ENCODE measurements around the gene NOXRED1. TPM values are rescaled to one million over a fixed set of nuclear protein-coding genes. Genes with fewer than 3 reads are reported as not detected.

The NOXRED1 gene
- total and polyA plus RNA-seq, 2 donors from 2014 or later, result 0.28 to 0.57 TPM

DNA sequence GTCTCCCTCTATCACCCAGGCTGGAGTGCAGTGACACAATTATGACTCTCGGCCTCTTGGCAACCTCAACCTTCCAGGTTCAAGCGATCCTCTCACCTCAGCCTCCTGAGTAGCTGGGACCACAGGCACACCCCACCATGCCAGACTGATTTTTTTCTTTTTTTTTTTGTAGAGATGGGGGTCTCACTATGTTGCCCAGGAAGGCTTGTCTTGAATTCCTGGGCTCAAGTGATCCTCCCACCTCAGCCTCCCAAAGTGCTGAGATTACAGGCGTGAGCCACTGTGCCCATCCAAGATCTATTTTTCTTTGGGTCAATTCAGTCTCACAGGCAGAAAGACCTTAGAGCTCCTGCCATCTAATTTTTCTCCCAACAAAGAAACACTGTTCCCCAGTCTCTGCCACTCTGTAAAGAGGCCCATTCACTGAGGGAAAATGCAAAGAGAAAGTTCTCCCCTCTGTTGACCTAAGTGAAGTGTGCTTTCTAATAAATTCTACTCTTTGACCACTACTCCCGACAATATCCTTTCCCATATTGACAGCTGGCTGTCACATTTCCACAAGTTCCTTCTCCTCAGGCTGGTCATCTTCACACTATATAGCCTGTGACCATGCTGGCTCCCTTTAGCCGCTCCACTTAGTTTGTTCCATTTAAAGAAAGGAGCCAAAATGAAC, 69.7 kb downstream of the NOXRED1 start:
- FAIRE-seq (no peak), DNase-seq (no peak)
- Histone ChIP-seq H3K9me3 (ENCODE audit: control insufficient read depth in 2 of 3, insufficient read depth in 1 of 3, low read length in 3 of 3) (no peaks in the 10 kb centered on the region), H3K27me3 (ENCODE audit: control insufficient read depth, insufficient read depth, low read length) (no peaks in the 10 kb centered on the region), H3K4me1 (ENCODE audit: control insufficient read depth in 2 of 3, insufficient read depth in 2 of 3, low read depth in 1 of 3, low read length in 3 of 3) (no peaks in the 10 kb centered on the region), H3K27ac (ENCODE audit: low read depth in 2 of 2, low read length in 2 of 2) (no peak overlapping the region), H3K9ac (ENCODE audit: low read length in 3 of 3) (no peak overlapping the region), H3K36me3 (ENCODE audit: control insufficient read depth in 2 of 3, insufficient read depth in 3 of 3, low read length in 3 of 3) (peaks cover 0 to 5% (median 4%) of the 10 kb centered on the region in 3 donors), H3K4me3 (ENCODE audit: low read length in 3 of 3) (no peak overlapping the region)
- intact Hi-C loops (cut with DNase I), result no loop called here
- TF ChIP-seq CTCF (IDR thresholded peaks at IDR 0.05; ENCODE audit: borderline replicate concordance, extremely low read depth, insufficient read depth), result no peak

GRCh38 chr14:77347751-77348150, 75.6 kb downstream of the NOXRED1 start:
- no peaks in the 10 kb centered on the region for H3K4me1 ChIP-seq (ENCODE audit: control insufficient read depth in 2 of 3, insufficient read depth in 2 of 3, low read depth in 1 of 3, low read length in 3 of 3)
- H3K27me3 ChIP-seq (ENCODE audit: control insufficient read depth, insufficient read depth, low read length), result no peaks in the 10 kb centered on the region
- H3K9ac ChIP-seq (ENCODE audit: low read length in 3 of 3), result no peak overlapping the region
- no peak for TF ChIP-seq CTCF (IDR thresholded peaks at IDR 0.05; ENCODE audit: borderline replicate concordance, extremely low read depth, insufficient read depth)
- FAIRE-seq, result no peak
- H3K4me3 ChIP-seq (ENCODE audit: low read length in 3 of 3), result no peak overlapping the region
- intact Hi-C loops (cut with DNase I), result no loop called here
- DNase-seq, result peak in 1 of 5 donors; percentile 74
- H3K27ac ChIP-seq (ENCODE audit: low read depth in 2 of 2, low read length in 2 of 2), result no peak overlapping the region
- peaks cover 0 to 5% (median 4%) of the 10 kb centered on the region in 3 donors for H3K36me3 ChIP-seq (ENCODE audit: control insufficient read depth in 2 of 3, insufficient read depth in 3 of 3, low read length in 3 of 3)
- no peaks in the 10 kb centered on the region for H3K9me3 ChIP-seq (ENCODE audit: control insufficient read depth in 2 of 3, insufficient read depth in 1 of 3, low read length in 3 of 3)

DNA sequence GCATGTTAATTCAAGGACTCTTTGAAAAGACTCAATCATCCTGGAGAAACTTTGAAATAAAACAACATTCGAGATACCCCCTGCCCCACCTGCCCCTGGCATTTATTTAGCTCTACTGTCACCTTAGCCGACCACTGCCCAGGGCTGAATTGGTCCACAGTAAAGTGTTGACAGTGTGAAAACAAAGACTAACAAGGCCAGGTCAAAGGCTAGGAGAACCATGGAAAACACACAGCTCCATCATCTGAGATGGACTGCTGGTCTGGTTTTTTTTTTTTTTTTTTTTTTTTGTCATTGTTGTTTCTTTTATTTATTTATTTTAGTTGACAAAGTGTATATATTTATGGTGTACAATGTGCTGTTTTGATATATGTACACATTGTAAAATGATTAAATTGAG, 76.8 kb downstream of the NOXRED1 start:
- DNase-seq (no peak), FAIRE-seq (no peak)
- no peaks in the 10 kb centered on the region for H3K27me3 ChIP-seq (ENCODE audit: control insufficient read depth, insufficient read depth, low read length)
- no peak overlapping the region for H3K4me3 ChIP-seq (ENCODE audit: low read length in 3 of 3)
- no peaks in the 10 kb centered on the region for H3K4me1 ChIP-seq (ENCODE audit: control insufficient read depth in 2 of 3, insufficient read depth in 2 of 3, low read depth in 1 of 3, low read length in 3 of 3)
- no peak overlapping the region for H3K27ac ChIP-seq (ENCODE audit: low read depth in 2 of 2, low read length in 2 of 2)
- intact Hi-C loops (cut with DNase I), result no loop called here
- peaks cover 4 to 10% (median 5%) of the 10 kb centered on the region in 3 donors for H3K36me3 ChIP-seq (ENCODE audit: control insufficient read depth in 2 of 3, insufficient read depth in 3 of 3, low read length in 3 of 3)
- no peak for TF ChIP-seq CTCF (IDR thresholded peaks at IDR 0.05; ENCODE audit: borderline replicate concordance, extremely low read depth, insufficient read depth)
- no peaks in the 10 kb centered on the region for H3K9me3 ChIP-seq (ENCODE audit: control insufficient read depth in 2 of 3, insufficient read depth in 1 of 3, low read length in 3 of 3)
- H3K9ac ChIP-seq (ENCODE audit: low read length in 3 of 3), result no peak overlapping the region

All from kidney (tissue), 14 donors.